HG03095 (cell line): Measurements from ENCODE around the gene ENOSF1.
"Not testable (repeated sequence)": the region's sequence is repeated elsewhere in the genome, so short reads cannot be mapped to it uniquely, and the experiment has no call there.

Experiments used
- ATAC-seq: cut with Tn5 transposase; IDR thresholded peaks from one replicate; pipeline ENCODE4 v1.9.1; 2021; ENCODE audit warnings: moderate library complexity; ENCODE audit not compliant: unreplicated experiment

Gene ENOSF1

GRCh38 chr18:712401-713134 lies at the start of gene ENOSF1:
TSS of gene ENOSF1 (minus strand) at chr18:712630. CDS start at chr18:712587, 43 bp downstream.
- peak; percentile 87 for ATAC-seq

- ATAC-seq = not testable (repeated sequence)
These were observed 47.4 kb upstream of the ENOSF1 start for GRCh38 chr18:759864-760263.

- ATAC-seq = no peak
These were observed 43.1 kb upstream of the ENOSF1 start for GRCh38 chr18:755506-755905.

GRCh38 chr18:754656-755055 lies 42.2 kb upstream of the ENOSF1 start:
- ATAC-seq = no peak

- ATAC-seq = no peak
These were observed 38.0 kb upstream of the ENOSF1 start for GRCh38 chr18:750456-750855.

- ATAC-seq = no peak
These were observed 32.6 kb upstream of the ENOSF1 start for GRCh38 chr18:744832-745597.

- no peak for ATAC-seq
These were observed 29.6 kb upstream of the ENOSF1 start for GRCh38 chr18:741931-742512.

GRCh38 chr18:732371-732770 lies 19.9 kb upstream of the ENOSF1 start:
- no peak for ATAC-seq

GRCh38 chr18:731185-731584 lies 18.8 kb upstream of the ENOSF1 start:
- ATAC-seq = no peak

- ATAC-seq = no peak
These were observed 18.3 kb upstream of the ENOSF1 start for GRCh38 chr18:730692-731091.

- not testable (repeated sequence) for ATAC-seq
These were observed 17.7 kb upstream of the ENOSF1 start for GRCh38 chr18:730120-730519.

GRCh38 chr18:725646-726045 lies 13.2 kb upstream of the ENOSF1 start:
- no peak for ATAC-seq

GRCh38 chr18:723541-724080 lies 11.2 kb upstream of the ENOSF1 start:
- no peak for ATAC-seq

- ATAC-seq = no peak
These were observed 4.6 kb upstream of the ENOSF1 start for GRCh38 chr18:717003-717402.

- ATAC-seq = no peak
These were observed 3.2 kb upstream of the ENOSF1 start for GRCh38 chr18:715626-716025.

- no peak for ATAC-seq
These were observed 683 bp upstream of the ENOSF1 start for GRCh38 chr18:713135-713490.

GRCh38 chr18:711657-712400 lies 601 bp downstream of the ENOSF1 start:
- ATAC-seq = peak; percentile 67

- no peak for ATAC-seq
These were observed 1.1 kb downstream of the ENOSF1 start for GRCh38 chr18:711310-711656.

GRCh38 chr18:710418-711300 lies 1.8 kb downstream of the ENOSF1 start:
- no peak for ATAC-seq

- ATAC-seq = no peak
These were observed 2.7 kb downstream of the ENOSF1 start for GRCh38 chr18:709771-710170.
